ENCODE data around the gene CPN2.

The CPN2 gene

DNA sequence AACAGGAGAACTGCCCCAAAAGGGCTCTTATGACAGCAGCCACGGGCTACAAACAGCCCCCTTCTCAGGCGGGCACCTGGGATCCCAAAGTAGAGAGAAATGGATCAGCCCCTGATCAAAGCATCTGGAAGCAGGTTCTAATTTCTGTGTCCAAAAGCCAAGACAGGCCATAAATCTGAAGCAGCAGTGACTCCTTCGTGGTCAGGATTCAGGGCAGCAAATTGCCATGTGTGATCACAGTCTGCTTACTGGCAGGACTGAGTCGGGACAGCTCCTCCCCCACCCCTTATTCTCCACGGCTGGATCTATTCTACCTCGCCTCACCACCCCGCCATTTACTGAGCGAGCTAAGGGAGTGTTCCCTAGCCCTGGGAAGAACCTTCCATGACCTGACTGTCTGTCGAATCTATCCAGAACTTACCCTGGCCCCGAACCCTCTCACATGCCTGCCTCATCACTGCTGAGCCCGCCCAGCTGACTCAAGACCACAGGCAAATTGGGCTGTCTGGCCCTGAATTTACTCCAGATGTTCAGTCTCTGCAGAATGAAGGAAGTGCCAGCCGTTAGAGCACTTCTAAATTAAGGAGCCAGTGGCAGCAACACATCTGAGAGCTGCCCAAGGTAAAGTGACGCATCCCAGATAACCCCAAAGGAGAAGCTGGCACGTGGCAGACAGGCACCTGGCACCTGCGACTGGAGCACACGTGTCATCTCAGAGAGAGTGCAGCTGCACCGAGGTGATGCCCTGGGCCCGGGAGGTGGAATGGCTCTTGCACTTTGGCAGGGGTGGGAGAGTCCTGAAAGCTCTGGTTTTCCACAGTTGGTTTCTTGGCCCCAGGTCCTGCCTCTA is 17.1 kb upstream of the CPN2 start:
- no peak for TF ChIP-seq FOXP2 (optimal IDR thresholded peaks at IDR 0.05; ENCODE audit: borderline replicate concordance, extremely low read depth, extremely low read length, insufficient read depth)
- no peak for TF ChIP-seq TAF1 (IDR thresholded peaks at IDR 0.05; ENCODE audit: borderline replicate concordance, insufficient read depth, low read length)
- no peak for TF ChIP-seq POLR2AphosphoS5 (IDR thresholded peaks at IDR 0.05; ENCODE audit: low read depth, low read length)
- TF ChIP-seq, protein P1, sequence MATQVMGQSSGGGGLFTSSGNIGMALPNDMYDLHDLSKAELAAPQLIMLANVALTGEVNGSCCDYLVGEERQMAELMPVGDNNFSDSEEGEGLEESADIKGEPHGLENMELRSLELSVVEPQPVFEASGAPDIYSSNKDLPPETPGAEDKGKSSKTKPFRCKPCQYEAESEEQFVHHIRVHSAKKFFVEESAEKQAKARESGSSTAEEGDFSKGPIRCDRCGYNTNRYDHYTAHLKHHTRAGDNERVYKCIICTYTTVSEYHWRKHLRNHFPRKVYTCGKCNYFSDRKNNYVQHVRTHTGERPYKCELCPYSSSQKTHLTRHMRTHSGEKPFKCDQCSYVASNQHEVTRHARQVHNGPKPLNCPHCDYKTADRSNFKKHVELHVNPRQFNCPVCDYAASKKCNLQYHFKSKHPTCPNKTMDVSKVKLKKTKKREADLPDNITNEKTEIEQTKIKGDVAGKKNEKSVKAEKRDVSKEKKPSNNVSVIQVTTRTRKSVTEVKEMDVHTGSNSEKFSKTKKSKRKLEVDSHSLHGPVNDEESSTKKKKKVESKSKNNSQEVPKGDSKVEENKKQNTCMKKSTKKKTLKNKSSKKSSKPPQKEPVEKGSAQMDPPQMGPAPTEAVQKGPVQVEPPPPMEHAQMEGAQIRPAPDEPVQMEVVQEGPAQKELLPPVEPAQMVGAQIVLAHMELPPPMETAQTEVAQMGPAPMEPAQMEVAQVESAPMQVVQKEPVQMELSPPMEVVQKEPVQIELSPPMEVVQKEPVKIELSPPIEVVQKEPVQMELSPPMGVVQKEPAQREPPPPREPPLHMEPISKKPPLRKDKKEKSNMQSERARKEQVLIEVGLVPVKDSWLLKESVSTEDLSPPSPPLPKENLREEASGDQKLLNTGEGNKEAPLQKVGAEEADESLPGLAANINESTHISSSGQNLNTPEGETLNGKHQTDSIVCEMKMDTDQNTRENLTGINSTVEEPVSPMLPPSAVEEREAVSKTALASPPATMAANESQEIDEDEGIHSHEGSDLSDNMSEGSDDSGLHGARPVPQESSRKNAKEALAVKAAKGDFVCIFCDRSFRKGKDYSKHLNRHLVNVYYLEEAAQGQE (IDR thresholded peaks at IDR 0.05; ENCODE audit: insufficient read depth in 1 of 2, low read depth in 2 of 2, low read length in 2 of 2): no peak
- no peak for TF ChIP-seq SIN3A (IDR thresholded peaks at IDR 0.05; ENCODE audit: borderline replicate concordance, insufficient read depth, low read length)

DNA sequence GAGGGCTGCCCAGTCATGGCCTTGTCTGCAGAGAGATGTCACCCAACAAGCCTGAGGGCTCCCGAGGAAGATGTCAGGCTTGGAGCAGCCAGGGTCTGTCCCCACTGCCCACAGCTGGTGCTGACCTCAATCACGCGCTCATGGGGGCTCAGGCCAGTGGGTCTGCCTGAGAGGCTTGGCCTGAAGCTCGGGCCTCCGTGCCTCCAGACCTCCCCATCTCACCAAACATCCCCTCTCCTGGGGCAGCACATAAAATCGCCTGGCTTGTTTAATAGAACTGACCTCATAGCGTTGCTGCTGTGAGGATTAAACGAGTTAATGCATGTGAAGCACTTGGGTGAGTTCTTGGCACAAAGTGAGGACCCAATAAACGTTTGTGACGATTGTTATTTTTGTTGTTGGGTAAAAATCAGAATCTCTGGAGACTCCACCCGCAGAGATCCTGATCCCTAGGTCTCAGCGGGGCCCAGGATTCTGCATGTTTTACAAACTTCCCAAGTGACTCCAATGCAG is 14.9 kb upstream of the CPN2 start:
- TF ChIP-seq POLR2AphosphoS5 (IDR thresholded peaks at IDR 0.05; ENCODE audit: low read depth, low read length) (no peak), TAF1 (IDR thresholded peaks at IDR 0.05; ENCODE audit: borderline replicate concordance, insufficient read depth, low read length) (no peak)

DNA sequence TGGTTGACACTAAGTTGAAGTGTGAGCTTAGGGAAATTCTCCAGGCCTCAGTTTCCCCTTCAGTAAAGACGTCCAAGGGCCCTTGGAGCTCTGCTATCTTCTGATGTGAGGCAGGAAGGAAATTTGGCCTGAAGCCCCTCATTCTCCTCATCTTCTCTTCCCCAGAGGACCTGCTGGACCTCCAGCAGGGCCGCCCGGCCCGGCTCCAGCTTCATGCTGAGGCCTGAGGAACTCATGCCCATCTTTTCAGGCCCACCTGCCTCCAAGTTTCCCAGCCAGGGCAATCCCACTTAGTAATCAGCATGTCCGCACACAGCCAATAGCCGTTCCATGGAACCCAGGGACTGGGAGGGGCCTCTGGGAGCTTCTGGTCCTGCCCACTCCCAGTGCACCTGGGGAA is 14.4 kb upstream of the CPN2 start:
- TF ChIP-seq TAF1 (IDR thresholded peaks at IDR 0.05; ENCODE audit: borderline replicate concordance, insufficient read depth, low read length) (no peak), SIN3A (IDR thresholded peaks at IDR 0.05; ENCODE audit: borderline replicate concordance, insufficient read depth, low read length) (no peak), FOXP2 (optimal IDR thresholded peaks at IDR 0.05; ENCODE audit: borderline replicate concordance, extremely low read depth, extremely low read length, insufficient read depth) (no peak)
- TF ChIP-seq, protein P1 (IDR thresholded peaks at IDR 0.05; ENCODE audit: insufficient read depth in 1 of 2, low read depth in 2 of 2, low read length in 2 of 2): no peak

DNA sequence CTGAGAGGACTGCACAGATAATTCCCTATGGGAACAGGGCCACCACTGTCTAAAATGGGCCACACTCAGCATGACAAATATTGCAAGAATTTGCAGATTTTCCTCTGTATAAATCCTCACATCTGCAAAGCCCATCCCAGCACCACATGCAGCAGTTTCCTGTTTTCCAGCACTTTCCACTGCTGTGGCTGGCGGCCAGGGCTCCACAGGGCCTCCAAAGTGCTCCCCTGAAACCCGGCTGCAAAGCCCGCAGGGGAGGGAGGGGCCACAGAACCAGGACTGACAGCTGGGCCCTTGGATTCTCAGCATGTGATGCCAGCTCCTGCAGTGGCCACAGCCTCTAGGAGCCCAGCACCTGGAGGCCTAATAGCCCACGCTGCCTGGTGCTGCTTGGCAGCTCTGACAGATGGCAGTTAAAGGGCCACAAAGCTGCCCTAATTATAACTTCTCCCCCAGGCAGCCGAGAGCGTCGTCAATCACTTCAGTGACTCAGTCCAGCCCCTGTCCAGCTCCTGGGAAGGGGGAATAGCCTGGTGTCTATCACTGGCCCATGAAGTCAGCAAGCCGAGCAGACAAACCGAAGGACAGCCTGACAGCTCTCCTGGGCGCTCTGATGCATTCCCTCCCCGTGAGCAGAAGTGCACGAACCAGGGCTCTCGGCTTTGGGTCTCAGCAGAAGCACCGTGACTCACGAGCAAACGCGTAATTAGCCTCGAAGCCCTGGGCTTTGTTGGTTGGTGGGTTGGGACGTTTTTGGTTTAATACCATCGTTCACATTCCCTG is 13.7 kb upstream of the CPN2 start:
- TF ChIP-seq POLR2AphosphoS5 (IDR thresholded peaks at IDR 0.05; ENCODE audit: low read depth, low read length) (no peak), FOXP2 (optimal IDR thresholded peaks at IDR 0.05; ENCODE audit: borderline replicate concordance, extremely low read depth, extremely low read length, insufficient read depth) (no peak), TAF1 (IDR thresholded peaks at IDR 0.05; ENCODE audit: borderline replicate concordance, insufficient read depth, low read length) (no peak), SIN3A (IDR thresholded peaks at IDR 0.05; ENCODE audit: borderline replicate concordance, insufficient read depth, low read length) (no peak)
- TF ChIP-seq, protein P1 (IDR thresholded peaks at IDR 0.05; ENCODE audit: insufficient read depth in 1 of 2, low read depth in 2 of 2, low read length in 2 of 2): no peak

- TF ChIP-seq SIN3A (IDR thresholded peaks at IDR 0.05; ENCODE audit: borderline replicate concordance, insufficient read depth, low read length): no peak
- TF ChIP-seq, protein P1 (IDR thresholded peaks at IDR 0.05; ENCODE audit: insufficient read depth in 1 of 2, low read depth in 2 of 2, low read length in 2 of 2): no peak
- TF ChIP-seq FOXP2 (optimal IDR thresholded peaks at IDR 0.05; ENCODE audit: borderline replicate concordance, extremely low read depth, extremely low read length, insufficient read depth): no peak
- no peak for TF ChIP-seq TAF1 (IDR thresholded peaks at IDR 0.05; ENCODE audit: borderline replicate concordance, insufficient read depth, low read length)
- TF ChIP-seq POLR2AphosphoS5 (IDR thresholded peaks at IDR 0.05; ENCODE audit: low read depth, low read length): no peak
Measured at GRCh38 chr3:194364314-194364651, 13.2 kb upstream of the CPN2 start.

All from PFSK-1 (cell line).